Measurements from ENCODE around the gene DEAF1.

DNA sequence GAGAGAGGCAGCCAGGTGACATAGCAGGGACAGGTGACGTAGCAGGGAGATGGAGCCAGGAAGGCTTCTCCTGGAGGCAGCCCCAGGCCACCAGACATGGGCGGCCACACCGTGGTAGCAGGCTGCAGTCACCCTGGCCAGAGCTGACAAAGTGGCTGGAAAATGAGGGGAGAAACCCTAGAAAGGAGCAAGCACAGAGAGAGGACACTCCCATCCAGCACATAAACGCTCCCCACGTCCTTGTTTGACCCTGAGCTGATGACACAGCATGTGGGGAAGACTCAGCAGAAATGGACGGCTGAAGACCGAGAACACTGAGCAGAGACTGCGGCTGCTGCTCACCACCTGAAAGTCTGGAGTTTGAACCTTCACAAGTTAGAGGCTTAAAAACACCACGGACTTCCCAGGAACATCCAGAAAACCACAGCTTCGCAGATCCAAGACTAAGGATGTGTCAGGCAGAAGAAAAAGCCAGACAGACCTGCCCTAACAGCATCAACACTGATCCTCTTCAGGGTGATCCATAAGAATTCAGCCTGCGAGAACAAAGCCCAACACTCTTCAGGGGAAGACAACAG is 29.2 kb downstream of the DEAF1 start:
- TF ChIP-seq POLR2A (IDR thresholded peaks at IDR 0.05; ENCODE audit: low read depth, low read length), result no peak
- TF ChIP-seq POLR2AphosphoS5 (IDR thresholded peaks at IDR 0.05; ENCODE audit: low read depth, low read length), result no peak
- no peak for TF ChIP-seq SPI1 (IDR thresholded peaks at IDR 0.05; ENCODE audit: low read depth, low read length)
- TF ChIP-seq TAF1 (IDR thresholded peaks at IDR 0.05; ENCODE audit: low read depth, low read length), result no peak
- no peak for TF ChIP-seq PAX5 (IDR thresholded peaks at IDR 0.05; ENCODE audit: insufficient read depth, low read length, severe bottlenecking)
- TF ChIP-seq POU2F2 (IDR thresholded peaks at IDR 0.05; ENCODE audit: low read depth, low read length), result no peak
